Stimulated activated naive B cell treated with anti-CD40 and anti-IgM and Interleukin-4, amounts not matched to agents 10 μg/mL and 1 μg/mL and 100 μg/mL, for 72 hours (primary cell): ENCODE data around the gene POPDC2.
A peak's percentile ranks its signal among the peaks of the same experiment; 100 is the strongest.
"Not testable (repeated sequence)": the region's sequence is repeated elsewhere in the genome, so short reads cannot be mapped to it uniquely, and the experiment has no call there.

Source experiments
- ATAC-seq, 2 donors: fragments of 150-1000 bp; cut with Tn5 transposase; replicated peaks; 2 replicates each; pipeline ENCODE4 v1.10.0; 2021; ENCODE audit warnings: moderate library complexity in 1 of 2
- DNase-seq: peaks from one replicate; pipeline ENCODE4 v3.0.0; 2021
- H3K27ac Mint-ChIP-seq: one replicate; pipeline ENCODE4 v1.8.0; 2022; ENCODE audit warnings: mild to moderate bottlenecking, mixed read lengths
- H3K27me3 Mint-ChIP-seq, 2 donors: one replicate each; pipeline ENCODE4 v1.8.0; 2022; ENCODE audit warnings: mixed read lengths in 2 of 2
- H3K36me3 Mint-ChIP-seq, 2 donors: one replicate each; pipeline ENCODE4 v1.8.0; 2022; ENCODE audit warnings: mixed read lengths in 2 of 2, mild to moderate bottlenecking in 1 of 2
- H3K4me1 Mint-ChIP-seq, 2 donors: one replicate each; pipeline ENCODE4 v1.8.0; 2022; ENCODE audit warnings: mixed read lengths in 2 of 2, mild to moderate bottlenecking in 1 of 2
- H3K4me3 Mint-ChIP-seq, 2 donors: one replicate each; pipeline ENCODE4 v1.8.0; 2022; ENCODE audit warnings: mild to moderate bottlenecking in 2 of 2, mixed read lengths in 2 of 2, moderate library complexity in 1 of 2
- H3K9me3 Mint-ChIP-seq, 2 donors: one replicate each; pipeline ENCODE4 v1.8.0; 2022; ENCODE audit warnings: mixed read lengths in 2 of 2, mild to moderate bottlenecking in 1 of 2

Gene POPDC2

GRCh38 chr3:119600732-119601131, 59.7 kb downstream of the POPDC2 start:
- Mint-ChIP-seq H3K36me3 (peaks cover 0 to 4% of the 10 kb centered on the region in 2 donors), H3K9me3 (no peaks in the 10 kb centered on the region), H3K4me1 (peaks cover 52 to 71% of the 10 kb centered on the region in 2 donors), H3K27ac (peak overlapping the region; percentile 88), H3K27me3 (no peaks in the 10 kb centered on the region), H3K4me3 (peak overlapping the region in 1 of 2 donors; percentile 18)
- ATAC-seq (peak; percentile 37 to 63), DNase-seq (peak; percentile 25)

DNA sequence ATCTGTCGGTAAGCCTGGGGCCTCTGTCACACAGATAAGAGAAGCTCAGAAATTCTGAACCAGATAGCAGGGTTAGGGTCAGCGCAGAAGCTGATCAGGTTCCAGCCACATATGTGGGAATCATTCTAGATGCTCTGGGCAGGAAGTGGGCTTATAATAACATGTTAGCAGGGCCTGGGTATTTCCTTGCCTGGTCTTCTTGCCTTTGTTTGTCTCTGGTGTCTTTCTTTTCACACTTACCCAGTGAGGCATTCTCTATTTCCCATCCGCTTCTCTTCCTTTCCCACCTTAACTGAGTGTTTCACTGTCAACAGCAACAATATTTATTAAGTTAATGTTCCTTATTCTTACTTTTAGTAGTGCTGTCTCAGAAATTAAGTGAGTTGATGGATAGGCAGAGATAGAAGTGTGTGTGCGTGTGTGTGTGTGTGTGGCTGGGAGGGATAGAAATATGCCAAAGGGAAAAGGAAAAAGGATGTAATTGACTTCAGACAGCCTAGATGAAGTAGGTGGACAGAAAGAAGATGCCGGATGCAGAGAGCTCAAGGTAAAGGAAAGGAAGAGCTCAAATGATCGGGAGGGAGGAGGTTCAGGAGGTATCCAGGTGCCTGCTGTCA, 60.7 kb downstream of the POPDC2 start:
- H3K4me1 Mint-ChIP-seq, result peaks cover 54 to 75% of the 10 kb centered on the region in 2 donors
- peaks cover 0 to 4% of the 10 kb centered on the region in 2 donors for H3K36me3 Mint-ChIP-seq
- no peak for ATAC-seq
- no peak for DNase-seq
- no peaks in the 10 kb centered on the region for H3K27me3 Mint-ChIP-seq
- H3K9me3 Mint-ChIP-seq, result no peaks in the 10 kb centered on the region
- peak overlapping the region; percentile 88 for H3K27ac Mint-ChIP-seq
- H3K4me3 Mint-ChIP-seq, result peak overlapping the region; percentile 39 to 58

DNA sequence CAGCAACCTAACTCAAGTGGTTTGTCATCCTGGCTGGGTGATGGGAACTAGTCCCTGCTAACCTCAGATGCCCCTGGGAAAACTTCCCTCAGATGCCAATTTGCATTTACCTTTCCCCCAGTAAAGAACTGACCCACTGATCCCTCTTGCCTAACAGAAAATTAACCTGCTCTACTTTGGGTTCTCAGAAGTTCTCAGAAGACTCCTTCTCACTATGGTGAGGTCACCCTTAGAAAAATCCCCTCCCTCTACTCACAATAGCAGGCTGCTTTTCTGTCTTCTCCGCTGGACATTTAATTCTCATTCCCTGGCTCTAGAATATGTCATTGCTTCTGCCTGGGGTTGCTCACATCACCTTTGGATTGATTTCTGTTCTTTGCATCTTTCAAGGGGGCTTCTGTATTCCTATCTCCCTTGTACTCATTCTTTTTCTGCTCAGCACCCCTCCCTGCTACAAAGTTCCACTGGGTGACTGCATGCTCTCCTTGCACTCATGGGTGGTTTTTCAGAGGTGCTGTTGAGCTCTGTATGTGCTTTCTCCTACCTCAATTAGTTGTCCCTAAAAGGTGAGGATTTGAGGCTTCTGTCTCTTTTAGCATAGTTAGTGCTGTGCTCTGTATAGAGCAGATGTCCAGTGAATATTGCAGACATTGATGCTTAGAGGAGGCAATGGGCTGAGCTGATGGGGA, 61.8 kb downstream of the POPDC2 start:
- Mint-ChIP-seq H3K36me3 (peaks cover 4 to 6% of the 10 kb centered on the region in 2 donors), H3K4me3 (peak overlapping the region; percentile 51 to 58), H3K4me1 (peaks cover 54 to 77% of the 10 kb centered on the region in 2 donors), H3K27me3 (no peaks in the 10 kb centered on the region), H3K27ac (peak overlapping the region; percentile 88), H3K9me3 (no peaks in the 10 kb centered on the region)
- ATAC-seq (peak; percentile 85 to 89), DNase-seq (peak; percentile 59)

DNA sequence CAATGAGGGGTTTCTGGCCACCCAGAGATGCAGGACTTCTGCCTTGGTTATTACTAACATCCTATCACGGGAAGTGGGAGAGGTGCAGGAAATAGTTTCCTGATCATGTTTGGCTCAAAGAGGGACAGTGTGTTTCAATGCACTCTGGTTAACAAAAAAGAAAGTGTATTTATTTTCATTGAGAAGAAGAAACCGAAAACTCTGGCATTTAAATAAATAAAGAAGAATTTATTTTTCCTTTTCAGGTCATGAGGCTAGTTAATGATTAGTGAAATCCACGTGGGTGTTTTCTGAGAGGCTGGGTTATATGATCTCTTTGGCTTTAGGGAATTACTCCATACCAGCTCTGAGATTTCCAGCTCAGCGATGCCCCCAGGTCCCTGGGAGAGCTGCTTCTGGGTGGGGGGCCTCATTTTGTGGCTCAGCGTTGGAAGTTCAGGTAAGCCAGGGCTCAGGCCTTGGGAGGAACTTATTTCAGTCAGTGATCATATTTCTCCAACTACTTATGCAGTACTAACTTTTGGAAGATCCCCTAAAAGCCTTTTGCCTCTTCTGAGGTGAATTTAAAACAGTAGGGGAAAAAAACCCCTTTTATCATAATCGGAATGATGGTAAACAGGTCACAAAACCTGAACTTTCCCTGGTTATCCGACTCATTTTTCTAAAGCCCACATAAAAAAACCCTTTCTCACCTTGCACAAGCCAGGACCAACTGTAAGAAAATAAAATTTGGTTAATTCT, 62.7 kb downstream of the POPDC2 start, which contains the start of gene PLA1A:
PLA1A (plus strand) TSS at position 338 of the 741 bp plus-strand sequence; CDS start at position 367, 29 bp downstream.
- Mint-ChIP-seq H3K4me1 (peaks cover 52 to 81% of the 10 kb centered on the region in 2 donors), H3K27ac (peak within 1 kb of the TSS; percentile 97), H3K36me3 (peaks cover 2 to 9% of the 10 kb centered on the region in 2 donors), H3K9me3 (no peaks in the 10 kb centered on the region), H3K4me3 (peak within 1 kb of the TSS; percentile 58 to 61), H3K27me3 (no peaks in the 10 kb centered on the region)
- ATAC-seq (peak; percentile 47 to 49), DNase-seq (peak; percentile 18)

- ATAC-seq, result no peak
- H3K4me1 Mint-ChIP-seq, result peaks cover 50 to 77% of the 10 kb centered on the region in 2 donors
- no peaks in the 10 kb centered on the region for H3K9me3 Mint-ChIP-seq
- H3K27ac Mint-ChIP-seq, result no peak overlapping the region
- H3K36me3 Mint-ChIP-seq, result peaks cover 2 to 9% of the 10 kb centered on the region in 2 donors
- no peaks in the 10 kb centered on the region for H3K27me3 Mint-ChIP-seq
- peak overlapping the region in 1 of 2 donors; percentile 8 for H3K4me3 Mint-ChIP-seq
- DNase-seq, result no peak
Observed at GRCh38 chr3:119596398-119596797, 64.0 kb downstream of the POPDC2 start.

DNA sequence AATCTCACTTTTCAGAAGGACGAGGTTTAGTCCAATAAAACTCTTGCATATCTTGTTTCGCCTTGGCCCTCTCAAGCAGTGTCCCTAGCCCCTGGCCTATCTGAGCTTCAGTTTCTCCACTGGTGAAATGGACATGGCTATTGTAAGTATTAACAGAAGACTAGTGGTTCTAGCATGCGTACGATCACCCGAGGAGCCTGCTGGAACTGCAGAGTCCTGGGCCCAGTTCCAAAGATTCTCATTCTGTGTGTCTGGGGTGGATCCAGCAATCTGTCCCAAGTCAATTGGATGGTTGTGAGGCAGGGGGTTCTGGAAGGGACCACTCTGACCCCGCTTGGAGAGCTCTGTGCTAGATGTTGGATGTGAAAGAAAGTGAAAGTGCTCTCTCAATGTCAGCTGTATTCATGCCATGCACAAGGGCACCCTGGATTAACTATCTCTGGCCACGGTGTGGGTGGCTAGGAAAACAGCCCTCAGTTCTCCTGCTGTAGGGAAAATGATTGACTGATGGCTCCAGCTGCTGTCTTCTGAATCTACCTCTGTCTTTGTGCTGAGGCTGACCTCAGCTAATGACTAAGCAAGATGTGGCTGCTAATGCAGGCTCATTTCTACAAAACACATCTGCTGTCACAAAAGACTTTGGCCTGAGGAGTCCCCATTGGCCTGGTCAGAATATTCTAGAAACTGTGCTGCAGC, 64.6 kb downstream of the POPDC2 start:
- ATAC-seq, result no peak
- Mint-ChIP-seq H3K4me3 (no peak overlapping the region), H3K4me1 (peaks cover 48 to 71% of the 10 kb centered on the region in 2 donors), H3K27ac (peak overlapping the region; percentile 37), H3K36me3 (peaks cover 3 to 13% of the 10 kb centered on the region in 2 donors), H3K9me3 (no peaks in the 10 kb centered on the region), H3K27me3 (no peaks in the 10 kb centered on the region)
- no peak for DNase-seq

DNA sequence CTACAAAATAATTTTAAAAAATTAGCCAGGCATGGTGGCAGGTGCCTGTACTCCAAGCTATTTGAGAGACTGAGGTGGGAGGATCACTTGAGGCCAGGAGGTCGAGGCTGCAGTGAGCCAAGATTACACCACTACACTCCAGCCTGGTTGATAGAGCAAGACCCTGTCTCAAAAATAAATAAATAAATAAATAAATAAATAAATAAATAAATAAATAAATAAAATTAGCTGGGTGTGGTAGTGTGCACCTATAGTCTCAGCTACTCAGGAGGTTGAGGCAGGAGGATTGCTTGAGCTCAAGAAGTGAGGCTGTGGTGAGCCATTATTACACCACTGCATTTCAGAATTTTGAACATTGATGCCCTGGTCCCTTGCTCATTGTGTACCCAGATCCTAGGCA, 65.5 kb downstream of the POPDC2 start:
- not testable (repeated sequence) for H3K4me3 Mint-ChIP-seq, H3K9me3 Mint-ChIP-seq, ATAC-seq, DNase-seq, H3K27me3 Mint-ChIP-seq, H3K27ac Mint-ChIP-seq
- Mint-ChIP-seq H3K4me1 (peaks cover 46 to 67% of the 10 kb centered on the region in 2 donors), H3K36me3 (peaks cover 11 to 22% of the 10 kb centered on the region in 2 donors)

- Mint-ChIP-seq H3K4me3 (no peak overlapping the region), H3K36me3 (peaks cover 18 to 30% of the 10 kb centered on the region in 2 donors), H3K27me3 (no peaks in the 10 kb centered on the region), H3K4me1 (peaks cover 48 to 67% of the 10 kb centered on the region in 2 donors), H3K9me3 (peaks cover 5 to 7% of the 10 kb centered on the region in 2 donors), H3K27ac (no peak overlapping the region)
- DNase-seq (no peak), ATAC-seq (no peak)
Observed at GRCh38 chr3:119594066-119594465, 66.3 kb downstream of the POPDC2 start.

- ATAC-seq, result no peak
Observed at GRCh38 chr3:119592861-119593260, 67.5 kb downstream of the POPDC2 start.

More at GRCh38 chr3:119592861-119593260, 67.5 kb downstream of the POPDC2 start:
- no peak for DNase-seq
- Mint-ChIP-seq H3K27ac (no peak overlapping the region), H3K4me3 (no peak overlapping the region), H3K4me1 (peaks cover 49 to 67% of the 10 kb centered on the region in 2 donors), H3K9me3 (peaks cover 7 to 8% of the 10 kb centered on the region in 2 donors), H3K27me3 (no peaks in the 10 kb centered on the region), H3K36me3 (peaks cover 23 to 38% of the 10 kb centered on the region in 2 donors)
